Neural cell (in vitro differentiated cells): ENCODE measurements around the gene TLX2. TPM values are rescaled to one million over a fixed set of nuclear protein-coding genes. Genes with fewer than 3 reads are reported as not detected.

Source experiments
- H2AFZ ChIP-seq: fragments of 200-600, 300-800 bp; sonication (generic), shearing (Covaris generic); 2 replicates; pipeline ENCODE4 v1.6.0; 2014; ENCODE audit warnings: low read depth, mild to moderate bottlenecking, antibody characterized with exemption, low read length, moderate library complexity
- H3F3A ChIP-seq: fragments of 200-600 bp; shearing (Covaris generic); 2 replicates; pipeline ENCODE4 v1.6.1; 2016; ENCODE audit warnings: mild to moderate bottlenecking, moderate library complexity, mixed read lengths, antibody characterized with exemption, low read length; ENCODE audit not compliant: insufficient read depth, poor library complexity, severe bottlenecking
- H3K27ac ChIP-seq: fragments of 200-600, 300-800 bp; sonication (generic), shearing (Covaris generic); 2 replicates; pipeline ENCODE4 v1.5.1; 2014; ENCODE audit warnings: mild to moderate bottlenecking, low read length, moderate library complexity
- H3K27me3 ChIP-seq: fragments of 300-800, 200-600 bp; sonication (generic), shearing (Covaris generic); 2 replicates; pipeline ENCODE4 v1.6.0; 2014; ENCODE audit warnings: mild to moderate bottlenecking, low read depth, low read length, moderate library complexity; ENCODE audit not compliant: insufficient read depth
- H3K36me3 ChIP-seq: fragments of 300-800, 200-600 bp; sonication (generic), shearing (Covaris generic); 2 replicates; pipeline ENCODE4 v1.5.1; 2014; ENCODE audit warnings: mild to moderate bottlenecking, antibody characterized with exemption, low read length, moderate library complexity; ENCODE audit not compliant: insufficient read depth
- H3K4me2 ChIP-seq: fragments of 300-800, 200-600 bp; sonication (generic), shearing (Covaris generic); 2 replicates; pipeline ENCODE4 v1.6.0; 2014; ENCODE audit warnings: mild to moderate bottlenecking, low read length
- H3K4me3 ChIP-seq: fragments of 300-800, 200-600 bp; sonication (generic), shearing (Covaris generic); 2 replicates; pipeline ENCODE4 v1.5.1; 2014; ENCODE audit warnings: mild to moderate bottlenecking, low read length, moderate library complexity
- H3K79me2 ChIP-seq: fragments of 200-600 bp; shearing (Covaris generic); replicated peaks from 2 replicates; pipeline ENCODE4 v1.6.0; 2014; ENCODE audit warnings: mild to moderate bottlenecking, low read length, moderate library complexity; ENCODE audit not compliant: insufficient read depth
- H3K9ac ChIP-seq: fragments of 300-800, 200-600 bp; sonication (generic), shearing (Covaris generic); 2 replicates; pipeline ENCODE4 v1.6.1; 2016; ENCODE audit warnings: mild to moderate bottlenecking, low read length, mixed read lengths
- H3K9me2 ChIP-seq: fragments of 200-600 bp; shearing (Covaris generic); 2 replicates; pipeline ENCODE4 v1.6.1; 2016; ENCODE audit warnings: mild to moderate bottlenecking, low read length, mixed read lengths; ENCODE audit not compliant: insufficient read depth
- H3K9me3 ChIP-seq: fragments of 200-600, 300-800 bp; sonication (generic), shearing (Covaris generic); 2 replicates; pipeline ENCODE4 v1.6.1; 2016; ENCODE audit warnings: mild to moderate bottlenecking, mixed run types, low read length, moderate library complexity, mixed read lengths
- H4K20me1 ChIP-seq: fragments of 200-600 bp; shearing (Covaris generic); 2 replicates; pipeline ENCODE4 v1.6.1; 2016; ENCODE audit warnings: mild to moderate bottlenecking, mixed run types; ENCODE audit not compliant: insufficient read depth
- CTCF ChIP-seq: fragments of 450-650 bp; IDR thresholded peaks from 2 replicates; pipeline ENCODE4 v1.5.1; 2014; ENCODE audit warnings: antibody characterized with exemption, mild to moderate bottlenecking, moderate library complexity; ENCODE audit not compliant: poor library complexity, severe bottlenecking
- EP300 ChIP-seq: fragments of 450-650 bp; conservative IDR thresholded peaks from 2 replicates; pipeline ENCODE4 v1.6.1; 2014; ENCODE audit warnings: antibody characterized with exemption, mild to moderate bottlenecking, moderate library complexity; ENCODE audit not compliant: poor library complexity, severe bottlenecking
- EZH2 ChIP-seq: fragments of 200-600, 300-800 bp; shearing (Covaris generic), sonication (generic); IDR thresholded peaks from 2 replicates; pipeline ENCODE4 v1.6.1; 2014; ENCODE audit warnings: antibody characterized with exemption, low read length, borderline replicate concordance, mild to moderate bottlenecking; ENCODE audit not compliant: insufficient read depth, poor library complexity, severe bottlenecking
- MXI1 ChIP-seq: fragments of 450-650 bp; conservative IDR thresholded peaks from 2 replicates; pipeline ENCODE4 v1.6.1; 2014; ENCODE audit warnings: antibody characterized with exemption, mild to moderate bottlenecking; ENCODE audit not compliant: poor library complexity, severe bottlenecking
- POLR2AphosphoS5 ChIP-seq: IDR thresholded peaks from 2 replicates; pipeline ENCODE4 v1.6.1; 2012
- RAD21 ChIP-seq: fragments of 450-650 bp; conservative IDR thresholded peaks from 2 replicates; pipeline ENCODE4 v1.6.1; 2014; ENCODE audit warnings: antibody characterized with exemption, mild to moderate bottlenecking, moderate library complexity
- REST ChIP-seq: IDR thresholded peaks from 2 replicates; pipeline ENCODE4 v1.6.1; 2012; ENCODE audit warnings: borderline replicate concordance
- SMC3 ChIP-seq: fragments of 450-650 bp; conservative IDR thresholded peaks from 2 replicates; pipeline ENCODE4 v1.6.1; 2014; ENCODE audit warnings: antibody characterized with exemption, mild to moderate bottlenecking, moderate library complexity; ENCODE audit not compliant: poor library complexity
- TAF1 ChIP-seq: IDR thresholded peaks from 2 replicates; pipeline ENCODE4 v1.6.1; 2012; ENCODE audit warnings: low read depth
- polyA plus RNA-seq: library from polyadenylated mRNA; depleted of rRNA; stranded (reverse); fragments of >200 nt; gene quantifications from 2 replicates; pipeline ENCODE4 v1.2.3, GENCODE V29; 2014

The TLX2 gene
- polyA plus RNA-seq, 1 donor from 2014 or later: not detected

- TF ChIP-seq SMC3: no peak
- TF ChIP-seq EP300: no peak
- no peak for TF ChIP-seq EZH2
- no peak for TF ChIP-seq MXI1
- TF ChIP-seq POLR2AphosphoS5: peak; percentile 100
- no peak for TF ChIP-seq RAD21
- TF ChIP-seq REST: no peak
- TF ChIP-seq CTCF: no peak
- Histone ChIP-seq H3K9me2 (no peaks in the 10 kb centered on the region), H3K27ac (no peak overlapping the region), H3K4me3 (no peak overlapping the region), H3K9me3 (no peaks in the 10 kb centered on the region), H3K79me2 (no peaks in the 10 kb centered on the region), H3K9ac (no peak overlapping the region), H3K36me3 (no peaks in the 10 kb centered on the region), H3F3A (no peaks in the 10 kb centered on the region), H2AFZ (no peak overlapping the region), H3K27me3 (peaks cover 98% of the 10 kb centered on the region), H4K20me1 (no peaks in the 10 kb centered on the region), H3K4me2 (no peak overlapping the region)
Measured at GRCh38 chr2:74513605-74514367, 464 bp upstream of the TLX2 start.

GRCh38 chr2:74515271-74515980 lies 1.2 kb downstream of the TLX2 start:
- H3K36me3 ChIP-seq: no peaks in the 10 kb centered on the region
- H4K20me1 ChIP-seq: no peaks in the 10 kb centered on the region
- no peaks in the 10 kb centered on the region for H3K79me2 ChIP-seq
- H3K4me2 ChIP-seq: no peak overlapping the region
- H3K4me3 ChIP-seq: no peak overlapping the region
- H3K27ac ChIP-seq: no peak overlapping the region
- no peaks in the 10 kb centered on the region for H3K9me3 ChIP-seq
- TF ChIP-seq MXI1: no peak
- TF ChIP-seq EP300: no peak
- TF ChIP-seq REST: no peak
- TF ChIP-seq SMC3: no peak
- peak; percentile 96 for TF ChIP-seq EZH2
- no peak for TF ChIP-seq TAF1
- no peak overlapping the region for H2AFZ ChIP-seq
- no peaks in the 10 kb centered on the region for H3F3A ChIP-seq
- H3K9ac ChIP-seq: no peak overlapping the region
- H3K9me2 ChIP-seq: no peaks in the 10 kb centered on the region
- H3K27me3 ChIP-seq: peaks cover 99% of the 10 kb centered on the region
